T47D (cell line): ENCODE data around the gene KCNT2.

Experiments used
- DNase-seq, 2 experiments: peaks; one replicate each; pipeline versions ENCODE4 v3.0.0 to v3.0.0-alpha.2; 2011 to 2012; ENCODE audit warnings: low read depth in 1 of 2, low spot score in 1 of 2
- JUND ChIP-seq: IDR thresholded peaks from 2 replicates; pipeline ENCODE4 v1.6.1; 2012; ENCODE audit warnings: low read depth
- in situ Hi-C: cut with HindIII; loops from 2 replicates; pipeline ENCODE4 v1.10.0; 2016; ENCODE audit warnings: low sequenced_read_pairs, low pct_unique_long_range_greater_than_20kb

Gene KCNT2

DNA sequence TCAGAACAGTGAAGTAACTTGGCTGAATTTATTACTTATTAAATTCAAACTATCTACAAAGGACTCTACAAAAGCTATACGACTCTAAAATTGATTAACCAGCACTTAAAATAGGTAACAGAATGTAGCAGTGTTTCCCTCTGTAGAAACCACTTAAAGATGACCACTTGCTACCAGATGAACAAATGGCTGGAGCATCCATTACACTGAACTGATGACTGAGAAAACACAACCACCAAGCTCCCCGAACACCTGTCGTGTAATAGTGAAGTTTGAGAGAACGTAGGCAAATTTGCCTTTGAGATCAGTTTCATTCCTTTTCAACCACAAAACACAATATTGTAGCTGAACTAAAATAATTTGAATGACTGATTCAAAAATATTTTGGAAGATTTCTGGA lies 226.7 kb downstream of the KCNT2 start:
- in situ Hi-C loops, result no loop called here
- TF ChIP-seq JUND, result no peak
- no peak for DNase-seq

GRCh38 chr1:196380316-196380715 lies 227.9 kb downstream of the KCNT2 start:
- no peak for TF ChIP-seq JUND
- no peak for DNase-seq
- in situ Hi-C loops, result no loop called here

DNA sequence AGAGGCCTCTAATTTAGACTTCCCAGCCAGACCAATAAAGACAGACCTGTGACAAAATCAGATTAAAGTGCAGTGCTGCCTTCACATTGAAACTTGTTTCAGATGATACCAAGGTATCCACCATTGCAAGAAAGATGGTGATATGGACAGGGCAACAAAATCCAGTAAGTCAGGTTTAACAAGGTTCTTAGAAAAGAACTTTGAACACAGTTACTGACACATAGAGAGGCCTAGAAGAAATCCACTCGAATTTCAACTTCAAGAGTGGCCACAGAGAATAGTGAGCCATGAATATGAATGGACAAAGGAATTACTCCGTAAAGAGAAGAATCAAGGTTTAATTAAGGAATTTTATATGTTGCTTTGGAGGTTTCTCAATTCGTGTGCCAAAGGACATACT lies 230.4 kb downstream of the KCNT2 start:
- peak in 1 of 2 experiments; percentile 21 for DNase-seq
- TF ChIP-seq JUND, result no peak
- in situ Hi-C loops, result no loop called here

DNA sequence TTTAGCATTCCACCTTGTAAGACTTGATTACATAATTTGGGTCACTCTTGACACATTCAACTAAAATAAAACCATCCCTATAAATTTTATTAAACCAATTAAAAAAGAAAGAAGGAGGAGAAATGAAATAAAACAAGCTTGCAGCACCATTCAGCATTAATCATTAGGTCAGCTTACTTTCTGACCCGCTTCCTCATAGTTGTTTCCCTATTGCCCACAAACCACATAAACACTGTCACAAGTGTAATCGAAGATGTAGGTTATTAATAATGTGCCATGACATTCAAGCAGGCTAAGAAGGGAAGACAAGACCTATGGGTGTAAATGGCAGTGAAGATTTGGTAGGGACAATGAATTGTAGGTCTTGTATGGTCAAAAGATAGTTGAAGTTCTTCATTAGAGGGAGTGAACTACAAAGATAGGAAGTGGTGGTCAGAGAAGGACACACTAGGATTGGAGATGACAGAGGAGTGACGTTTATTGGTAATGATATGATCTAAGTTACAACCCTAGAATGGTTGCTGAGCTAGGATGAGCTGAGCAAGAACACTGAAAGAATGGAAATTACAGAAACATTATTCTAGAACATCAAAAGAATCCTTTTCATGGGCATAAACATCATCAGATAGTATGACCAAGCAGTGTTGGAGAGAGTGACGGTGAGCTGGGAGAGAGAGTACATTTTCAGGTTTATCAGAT lies 231.5 kb downstream of the KCNT2 start:
- no peak for TF ChIP-seq JUND
- in situ Hi-C loops, result no loop called here
- DNase-seq, result no peak

GRCh38 chr1:196373798-196374197 lies 234.4 kb downstream of the KCNT2 start:
- no peak for TF ChIP-seq JUND
- no peak for DNase-seq
- in situ Hi-C loops, result no loop called here

GRCh38 chr1:196372896-196373536 lies 235.2 kb downstream of the KCNT2 start:
- in situ Hi-C loops, result no loop called here
- DNase-seq, result peak; percentile 35 to 64
- no peak for TF ChIP-seq JUND

DNA sequence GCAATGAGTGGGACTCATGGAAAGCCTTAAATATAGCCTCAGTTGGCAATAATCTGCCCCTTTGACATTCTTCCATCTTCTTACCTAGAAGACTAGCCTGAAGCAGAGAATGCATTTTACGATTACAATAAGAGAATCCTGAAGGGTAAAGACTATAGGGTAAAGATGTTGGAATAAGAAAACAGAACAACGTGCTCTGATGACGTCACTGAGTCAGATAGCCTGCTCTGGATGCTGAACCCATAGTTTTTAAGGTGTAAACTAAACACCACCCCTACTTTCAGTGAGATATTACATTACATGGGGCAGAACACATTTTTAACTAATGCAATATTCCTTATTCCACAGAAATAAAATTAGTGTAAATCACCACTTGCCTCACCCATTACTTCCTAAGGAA lies 240.4 kb downstream of the KCNT2 start:
- TF ChIP-seq JUND, result no peak
- DNase-seq, result no peak
- in situ Hi-C loops, result no loop called here

GRCh38 chr1:196366817-196367495 lies 241.3 kb downstream of the KCNT2 start:
- TF ChIP-seq JUND, result no peak
- in situ Hi-C loops, result no loop called here
- no peak for DNase-seq

- TF ChIP-seq JUND, result no peak
- in situ Hi-C loops, result no loop called here
- peak in 1 of 2 experiments; percentile 71 for DNase-seq
Observed at GRCh38 chr1:196361112-196361714, 247.0 kb downstream of the KCNT2 start.

- no peak for TF ChIP-seq JUND
- DNase-seq, result no peak
- in situ Hi-C loops, result no loop called here
Observed at GRCh38 chr1:196357913-196358312, 250.3 kb downstream of the KCNT2 start.

- peak; percentile 7 to 55 for DNase-seq
- in situ Hi-C loops, result no loop called here
- no peak for TF ChIP-seq JUND
Observed at GRCh38 chr1:196355206-196355786, 252.9 kb downstream of the KCNT2 start.

- no peak for TF ChIP-seq JUND
- DNase-seq, result no peak
- in situ Hi-C loops, result no loop called here
Observed at GRCh38 chr1:196344453-196344852, 263.8 kb downstream of the KCNT2 start.
